HG02763 (cell line): ENCODE data around the gene OSBPL8.

Experiments
- ATAC-seq: cut with Tn5 transposase; IDR thresholded peaks from one replicate; pipeline ENCODE4 v1.9.1; 2021; ENCODE audit warnings: mild to moderate bottlenecking, moderate library complexity; ENCODE audit not compliant: unreplicated experiment

The OSBPL8 gene, protein sequence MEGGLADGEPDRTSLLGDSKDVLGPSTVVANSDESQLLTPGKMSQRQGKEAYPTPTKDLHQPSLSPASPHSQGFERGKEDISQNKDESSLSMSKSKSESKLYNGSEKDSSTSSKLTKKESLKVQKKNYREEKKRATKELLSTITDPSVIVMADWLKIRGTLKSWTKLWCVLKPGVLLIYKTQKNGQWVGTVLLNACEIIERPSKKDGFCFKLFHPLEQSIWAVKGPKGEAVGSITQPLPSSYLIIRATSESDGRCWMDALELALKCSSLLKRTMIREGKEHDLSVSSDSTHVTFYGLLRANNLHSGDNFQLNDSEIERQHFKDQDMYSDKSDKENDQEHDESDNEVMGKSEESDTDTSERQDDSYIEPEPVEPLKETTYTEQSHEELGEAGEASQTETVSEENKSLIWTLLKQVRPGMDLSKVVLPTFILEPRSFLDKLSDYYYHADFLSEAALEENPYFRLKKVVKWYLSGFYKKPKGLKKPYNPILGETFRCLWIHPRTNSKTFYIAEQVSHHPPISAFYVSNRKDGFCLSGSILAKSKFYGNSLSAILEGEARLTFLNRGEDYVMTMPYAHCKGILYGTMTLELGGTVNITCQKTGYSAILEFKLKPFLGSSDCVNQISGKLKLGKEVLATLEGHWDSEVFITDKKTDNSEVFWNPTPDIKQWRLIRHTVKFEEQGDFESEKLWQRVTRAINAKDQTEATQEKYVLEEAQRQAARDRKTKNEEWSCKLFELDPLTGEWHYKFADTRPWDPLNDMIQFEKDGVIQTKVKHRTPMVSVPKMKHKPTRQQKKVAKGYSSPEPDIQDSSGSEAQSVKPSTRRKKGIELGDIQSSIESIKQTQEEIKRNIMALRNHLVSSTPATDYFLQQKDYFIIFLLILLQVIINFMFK

DNA sequence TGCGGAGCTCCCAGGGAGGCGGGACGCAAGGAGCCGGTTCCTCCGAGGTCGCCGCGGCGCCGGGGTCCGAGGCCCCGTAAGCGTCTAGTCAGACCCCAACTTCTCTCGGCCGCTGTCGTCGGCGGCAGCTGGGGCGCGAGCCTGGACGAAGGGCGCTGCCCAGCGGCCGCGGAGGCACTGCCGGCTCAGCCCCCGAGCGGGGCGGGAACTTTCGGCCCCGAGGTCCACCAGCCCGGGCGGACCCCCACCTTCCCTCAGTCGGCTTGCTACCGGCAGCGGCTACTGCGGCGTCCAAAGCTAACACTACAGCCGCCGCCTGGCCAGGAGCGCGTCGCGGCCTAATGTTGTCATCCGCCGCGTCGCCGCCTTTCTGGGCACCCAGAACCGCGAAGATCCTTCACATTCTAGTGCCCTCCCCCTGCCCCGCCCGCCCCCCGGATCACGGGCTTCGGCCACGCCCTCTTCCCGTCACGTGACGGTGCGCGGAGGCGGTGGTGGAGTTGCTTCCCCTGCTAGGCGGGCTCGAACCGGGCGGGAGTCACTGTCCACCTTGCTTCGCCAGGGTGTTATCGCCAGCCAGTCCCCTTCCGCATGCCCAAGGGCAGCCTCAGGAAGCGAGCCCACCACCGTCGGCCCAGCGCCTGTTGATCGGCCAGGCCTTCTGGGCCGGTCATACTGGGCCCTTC lies at the start of gene OSBPL8:
TSS of gene OSBPL8 (minus strand) at position 372 of the 686 bp plus-strand sequence. CDS start 72,220 bp downstream, outside the sequence.
- ATAC-seq, result peak; percentile 72

GRCh38 chr12:76608070-76608469 lies 48.5 kb upstream of the OSBPL8 start:
- ATAC-seq, result no peak

DNA sequence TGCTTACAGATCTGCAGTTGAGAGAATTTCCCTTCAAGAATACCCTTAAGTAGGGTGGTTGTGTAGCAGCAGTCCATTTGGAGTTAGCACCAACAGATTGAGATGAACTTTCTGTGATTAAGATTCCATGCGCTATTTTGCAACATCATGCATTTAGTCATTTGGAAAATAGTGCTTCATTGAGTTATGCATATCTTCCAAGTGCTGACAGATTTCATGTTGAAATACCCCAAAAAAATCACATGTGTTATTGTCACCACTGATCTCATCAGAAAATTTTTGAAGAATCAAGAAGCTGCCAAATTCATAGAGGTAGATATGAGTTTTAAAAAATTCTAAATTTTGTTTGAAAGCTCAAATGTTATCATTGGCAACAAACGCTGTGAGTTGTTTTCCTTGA lies 35.5 kb upstream of the OSBPL8 start:
- ATAC-seq, result no peak

GRCh38 chr12:76591476-76591875 lies 31.9 kb upstream of the OSBPL8 start:
- ATAC-seq, result no peak

- no peak for ATAC-seq
Measured at GRCh38 chr12:76590131-76590530, 30.6 kb upstream of the OSBPL8 start.

- no peak for ATAC-seq
Measured at GRCh38 chr12:76588881-76589565, 29.5 kb upstream of the OSBPL8 start.

DNA sequence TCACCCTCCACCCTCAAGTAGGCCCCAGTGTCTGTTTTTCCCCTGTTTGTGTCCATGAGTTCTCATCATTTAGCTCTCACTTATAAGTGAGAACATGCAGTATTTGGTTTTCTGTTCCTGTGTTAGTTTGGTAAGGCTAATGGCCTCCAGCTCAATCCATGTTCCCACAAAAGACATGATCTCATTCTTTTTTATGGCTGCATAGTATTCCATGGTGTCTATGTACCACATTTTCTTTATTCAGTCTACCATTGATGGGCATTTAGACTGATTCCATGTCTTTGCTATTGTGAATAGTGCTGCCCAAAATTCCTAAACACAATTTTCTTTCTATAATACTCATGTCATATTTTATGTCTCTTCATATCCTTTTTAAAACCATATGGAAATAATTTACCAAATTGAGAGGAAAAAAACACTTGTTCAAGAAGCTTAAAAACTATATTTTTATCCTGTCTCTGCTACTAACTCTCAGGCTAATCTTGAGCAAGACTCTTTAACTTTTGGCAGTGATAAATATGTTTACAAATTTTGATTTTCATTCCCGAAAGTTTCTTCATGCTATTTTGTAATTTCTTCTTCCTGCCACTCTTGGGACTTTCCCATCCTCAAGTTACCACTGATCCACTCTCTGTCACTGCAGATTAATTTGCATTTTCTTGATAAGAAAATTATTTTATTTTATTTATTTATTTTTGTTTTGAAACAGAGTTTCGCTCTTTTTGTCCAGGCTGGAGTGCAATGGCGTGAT lies 28.0 kb upstream of the OSBPL8 start:
- no peak for ATAC-seq

GRCh38 chr12:76586764-76587395 lies 27.3 kb upstream of the OSBPL8 start:
- no peak for ATAC-seq

DNA sequence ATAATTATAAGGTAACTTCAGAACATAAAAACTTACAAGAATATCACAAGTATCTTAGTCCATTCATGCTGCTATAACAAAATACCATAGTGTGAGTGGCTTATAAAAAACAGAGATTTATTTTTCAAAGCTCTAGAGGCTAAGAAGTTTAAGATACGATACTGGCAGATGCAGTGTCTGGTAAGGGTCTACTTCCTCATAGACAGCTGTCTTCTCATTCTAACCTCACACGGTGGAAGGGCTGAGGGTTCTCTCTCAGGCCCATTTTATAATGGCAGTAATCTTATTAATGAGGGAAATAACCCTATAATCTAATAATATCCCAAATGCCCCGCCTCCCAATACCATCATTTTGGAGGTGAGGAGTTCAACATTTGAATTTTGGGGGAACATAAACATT lies 23.7 kb upstream of the OSBPL8 start:
- ATAC-seq, result no peak

DNA sequence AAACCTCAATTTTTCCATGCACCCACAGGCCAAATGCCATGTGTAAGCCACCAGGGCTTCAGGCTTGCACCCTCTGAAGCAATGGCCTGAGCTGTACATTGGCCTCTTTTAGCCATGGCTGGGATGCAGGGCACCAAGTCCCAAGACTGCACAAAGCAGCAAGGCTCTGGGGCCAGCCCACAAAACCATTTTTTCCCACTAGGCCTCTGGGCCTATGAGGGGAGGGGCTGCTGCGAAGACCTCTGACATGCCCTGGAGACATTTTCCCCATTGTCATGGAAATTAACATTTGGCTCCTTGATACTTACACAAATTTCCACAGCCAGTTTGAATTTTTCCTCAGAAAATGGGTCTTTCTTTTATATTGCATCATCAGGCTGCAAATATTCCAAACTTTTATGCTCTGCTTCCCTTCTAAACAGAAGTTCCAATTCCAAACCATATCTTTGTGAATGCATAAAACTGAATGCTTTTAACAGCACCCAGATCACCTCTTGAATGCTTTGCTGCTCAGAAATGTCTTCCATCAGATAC lies 14.3 kb upstream of the OSBPL8 start:
- ATAC-seq, result no peak

- no peak for ATAC-seq
Measured at GRCh38 chr12:76571256-76571655, 11.7 kb upstream of the OSBPL8 start.

DNA sequence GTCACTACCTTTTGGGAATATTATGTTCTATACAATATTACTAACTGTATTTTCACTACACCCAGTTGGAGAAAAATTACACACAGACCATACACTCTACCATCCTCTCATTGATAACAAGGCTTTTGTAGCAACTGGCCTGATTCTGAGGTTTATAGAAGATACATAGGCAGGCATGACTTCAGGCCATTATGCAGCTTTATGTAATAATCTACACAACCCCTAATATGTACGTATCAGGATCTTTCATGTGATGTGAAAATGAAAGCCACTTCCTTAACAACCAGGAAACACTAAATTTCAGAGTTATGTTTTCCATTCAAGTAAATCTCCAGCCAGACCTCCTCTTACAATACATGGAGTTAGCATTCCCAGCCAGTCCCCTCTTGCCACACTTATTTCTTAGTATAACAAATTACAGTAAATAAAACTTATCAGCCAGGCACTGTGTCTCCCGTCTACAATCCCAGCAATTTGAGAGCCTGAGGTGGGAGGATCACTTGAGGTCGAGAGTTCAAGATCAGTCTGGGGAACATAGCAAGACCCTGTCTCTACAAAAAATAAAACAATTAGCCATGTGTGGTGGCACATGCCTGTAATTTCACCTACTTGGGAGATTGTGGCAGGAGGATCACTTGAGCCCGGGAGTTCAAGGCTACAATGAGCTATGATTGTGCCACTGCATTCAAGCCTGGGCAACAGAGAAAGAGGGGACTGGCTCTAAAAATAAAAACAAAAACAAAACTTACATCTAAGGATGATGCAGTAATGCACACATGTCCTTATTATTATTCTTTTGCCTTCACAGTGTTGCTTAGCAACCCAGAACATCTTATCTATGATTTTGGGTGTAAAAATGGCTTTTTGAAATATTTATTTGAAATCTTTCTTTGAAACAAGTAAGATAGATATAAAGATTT lies 10.4 kb upstream of the OSBPL8 start:
- ATAC-seq, result no peak

DNA sequence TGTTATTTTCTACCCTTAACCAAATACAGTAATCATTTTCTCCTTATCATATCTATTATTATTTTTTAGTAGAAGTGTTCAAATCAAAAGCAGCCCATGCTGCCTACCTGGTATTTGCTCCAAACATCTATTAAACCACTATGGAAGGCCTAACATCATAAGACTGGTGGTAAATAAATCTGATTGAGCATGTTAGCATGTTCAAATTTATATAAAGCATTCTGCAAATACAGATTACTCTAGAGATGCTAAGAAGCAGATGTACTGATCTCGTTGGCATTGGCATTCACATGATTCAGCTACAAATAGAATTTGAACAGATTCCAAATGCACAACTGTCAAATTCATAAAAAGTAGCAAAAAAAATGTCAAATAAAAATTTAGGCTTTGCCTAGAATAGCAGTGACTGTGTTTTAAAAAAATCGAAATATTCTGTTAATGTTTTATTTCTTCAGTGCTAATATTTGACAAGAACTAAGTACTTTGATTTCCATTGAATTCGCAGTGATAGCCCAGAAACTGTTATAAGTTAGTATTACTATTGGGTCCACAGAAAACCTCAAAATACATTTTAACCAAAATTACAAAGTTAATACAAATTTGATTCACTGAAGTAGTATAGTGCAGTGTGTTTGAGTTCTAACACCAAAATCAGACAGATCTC lies 9.4 kb upstream of the OSBPL8 start:
- ATAC-seq, result no peak

DNA sequence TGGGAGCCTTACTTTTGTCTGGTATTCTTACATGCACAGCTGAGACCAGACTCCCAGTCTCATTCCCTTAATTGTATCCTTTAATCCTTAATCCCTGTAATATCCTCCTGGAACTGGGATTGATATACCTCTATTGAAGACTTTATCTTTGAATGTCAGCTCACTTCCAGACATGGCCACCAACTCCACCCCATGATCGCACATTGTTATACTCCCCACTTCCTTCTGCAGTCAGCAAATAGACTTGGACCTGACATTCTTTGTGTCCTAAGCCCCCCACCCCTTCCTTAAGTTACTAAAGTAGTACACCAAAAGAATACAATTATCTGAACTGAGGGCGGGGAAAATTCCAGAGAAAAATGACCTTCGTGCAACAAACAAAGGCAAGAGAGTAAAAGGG lies 8.6 kb upstream of the OSBPL8 start:
- no peak for ATAC-seq

DNA sequence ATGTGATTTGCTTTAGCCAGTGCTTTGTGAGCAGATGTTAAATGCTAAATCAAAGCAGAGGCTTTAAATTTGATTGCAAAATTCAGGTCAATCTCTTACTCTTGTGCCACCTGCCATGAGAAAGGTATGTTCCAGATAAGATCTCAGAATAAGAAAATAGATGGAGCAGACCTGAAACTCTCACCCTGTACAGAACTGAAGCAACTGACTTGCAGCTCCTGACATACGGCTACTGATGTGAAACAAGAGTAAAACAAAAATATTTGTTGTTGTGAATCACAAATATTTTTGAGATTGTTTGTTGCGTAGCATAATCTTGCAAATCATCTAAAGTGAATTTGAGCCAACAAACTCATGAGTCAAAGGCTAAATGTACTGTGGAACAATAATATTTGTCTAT lies 3.5 kb upstream of the OSBPL8 start:
- ATAC-seq, result no peak

- no peak for ATAC-seq
Measured at GRCh38 chr12:76562130-76562529, 2.6 kb upstream of the OSBPL8 start.

DNA sequence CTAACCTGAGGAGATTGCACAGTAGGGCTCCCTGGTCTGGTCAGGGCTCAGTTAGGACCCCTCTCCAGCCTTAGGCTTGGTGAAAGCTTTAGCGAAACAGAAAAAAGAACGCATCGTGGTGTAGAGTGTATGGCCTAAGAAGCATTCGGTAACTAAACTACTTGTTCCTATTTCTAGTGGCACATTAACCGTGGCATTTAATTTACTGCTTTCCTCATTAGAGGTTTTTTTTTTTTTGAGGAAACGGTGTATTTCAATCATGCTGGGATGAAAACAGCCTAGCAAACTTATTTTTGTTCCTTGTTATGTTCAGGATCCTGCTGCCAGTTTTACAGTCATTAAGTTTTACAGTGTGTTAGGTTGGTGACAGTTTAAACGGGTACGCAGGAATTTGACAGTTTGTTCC lies 518 bp upstream of the OSBPL8 start:
- no peak for ATAC-seq
